GM19468 (cell line): ENCODE results near the gene FCHSD2.
"Not testable (repeated sequence)": the region's sequence is repeated elsewhere in the genome, so short reads cannot be mapped to it uniquely, and the experiment has no call there.

Source experiments
- ATAC-seq: cut with Tn5 transposase; IDR thresholded peaks from one replicate; pipeline ENCODE4 v1.9.1; 2021; ENCODE audit warnings: mild to moderate bottlenecking, moderate library complexity, moderate number of reproducible peaks; ENCODE audit not compliant: unreplicated experiment; ENCODE audit errors: extremely low read depth

Gene FCHSD2

DNA sequence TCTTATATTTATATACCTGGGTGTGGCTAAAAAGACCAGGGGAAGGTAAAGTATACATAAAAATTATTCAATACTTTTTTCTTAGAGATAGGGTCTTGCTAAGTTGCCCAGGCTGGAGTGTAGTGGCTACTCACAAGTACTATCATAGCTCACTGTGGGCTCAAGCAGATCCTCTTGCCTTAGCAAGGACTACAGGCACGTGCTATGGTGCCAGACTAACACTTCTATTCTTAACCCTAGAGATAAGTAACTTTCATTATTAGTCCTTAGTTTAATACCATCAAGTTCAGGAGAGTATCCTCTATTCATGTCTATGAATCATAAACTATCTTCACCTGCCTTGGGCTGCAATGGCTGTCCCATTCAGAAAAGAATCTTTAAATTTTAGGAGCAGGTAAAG is 11.9 kb downstream of the FCHSD2 start:
- no peak for ATAC-seq

DNA sequence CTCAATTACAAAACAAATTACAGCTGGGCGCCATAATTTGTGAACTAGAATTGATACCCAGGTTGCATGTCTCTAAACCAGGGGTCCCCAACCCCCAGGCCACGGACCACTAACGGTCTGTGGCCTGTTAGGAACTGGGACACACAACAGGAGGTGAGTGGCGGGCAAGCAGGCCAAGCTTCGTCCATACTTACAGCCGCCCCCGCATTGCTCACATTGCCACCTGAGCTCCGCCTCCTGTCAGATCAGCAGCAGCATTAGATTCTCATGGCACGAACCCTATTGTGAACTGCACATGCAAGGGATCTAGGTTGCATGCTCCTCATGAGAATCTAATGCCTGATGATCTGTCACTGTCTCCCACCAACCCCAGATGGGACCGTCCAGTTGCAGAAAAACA is 12.9 kb downstream of the FCHSD2 start:
- no peak for ATAC-seq

GRCh38 chr11:73126804-73127480 is 15.2 kb downstream of the FCHSD2 start:
- no peak for ATAC-seq

DNA sequence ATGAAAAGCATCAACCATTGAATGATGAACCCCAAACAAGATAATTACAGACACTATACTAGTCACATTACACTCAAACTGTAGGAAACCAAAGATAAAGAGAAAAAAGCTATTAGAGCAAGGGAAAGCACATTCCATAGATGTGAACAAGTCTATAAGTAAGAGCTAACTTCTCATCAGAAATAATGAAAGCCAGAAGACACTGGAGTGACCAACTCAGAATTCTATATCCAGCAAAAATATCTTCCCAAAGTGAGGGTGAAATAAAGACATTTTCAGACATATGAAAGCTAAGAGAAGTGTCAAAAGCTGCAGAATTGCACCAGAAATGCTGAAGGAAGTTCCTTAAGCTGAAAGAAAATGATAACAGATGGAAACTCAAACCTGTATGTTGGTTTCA is 17.3 kb downstream of the FCHSD2 start:
- ATAC-seq: no peak

DNA sequence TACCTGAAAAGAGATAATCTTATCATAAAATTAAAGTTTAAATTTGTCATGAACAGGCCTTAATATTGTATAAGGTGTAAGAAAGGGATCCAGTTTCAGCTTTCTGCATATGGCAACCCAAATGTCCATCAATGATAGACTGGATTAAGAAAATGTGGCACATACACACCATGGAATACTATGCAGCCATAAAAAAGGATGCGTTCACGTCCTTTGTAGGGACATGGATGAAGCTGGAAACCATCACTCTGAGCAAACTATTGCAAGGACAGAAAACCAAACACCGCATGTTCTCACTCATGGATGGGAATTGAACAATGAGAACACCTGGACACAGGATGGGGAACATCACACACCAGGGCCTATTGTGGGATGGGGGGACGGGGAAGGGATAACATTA is 18.2 kb downstream of the FCHSD2 start:
- ATAC-seq: not testable (repeated sequence)

- ATAC-seq: no peak
Measured at GRCh38 chr11:73121692-73122091, 20.4 kb downstream of the FCHSD2 start.

DNA sequence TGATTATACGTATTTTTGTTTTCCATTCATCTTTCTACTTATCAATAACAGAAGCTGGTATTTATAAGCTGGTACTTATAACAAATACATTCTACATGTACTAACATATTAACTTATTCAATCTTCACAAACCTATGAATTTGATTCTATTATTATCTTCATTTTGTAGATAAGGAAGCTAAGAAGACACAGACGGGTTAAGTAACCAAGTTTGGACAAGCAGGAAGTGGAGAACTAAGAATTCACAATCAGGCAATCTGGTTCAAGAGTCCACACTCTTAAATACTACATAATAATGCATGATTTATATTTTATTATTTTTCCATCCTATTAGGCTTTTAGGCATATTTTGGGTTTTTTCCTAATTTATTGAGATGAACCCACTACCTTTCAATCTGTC is 25.0 kb downstream of the FCHSD2 start:
- ATAC-seq: no peak

GRCh38 chr11:73116636-73117035 is 25.5 kb downstream of the FCHSD2 start:
- ATAC-seq: no peak

GRCh38 chr11:73114835-73115220 is 27.3 kb downstream of the FCHSD2 start:
- ATAC-seq: no peak

GRCh38 chr11:73114110-73114834 is 27.8 kb downstream of the FCHSD2 start:
- ATAC-seq: no peak

DNA sequence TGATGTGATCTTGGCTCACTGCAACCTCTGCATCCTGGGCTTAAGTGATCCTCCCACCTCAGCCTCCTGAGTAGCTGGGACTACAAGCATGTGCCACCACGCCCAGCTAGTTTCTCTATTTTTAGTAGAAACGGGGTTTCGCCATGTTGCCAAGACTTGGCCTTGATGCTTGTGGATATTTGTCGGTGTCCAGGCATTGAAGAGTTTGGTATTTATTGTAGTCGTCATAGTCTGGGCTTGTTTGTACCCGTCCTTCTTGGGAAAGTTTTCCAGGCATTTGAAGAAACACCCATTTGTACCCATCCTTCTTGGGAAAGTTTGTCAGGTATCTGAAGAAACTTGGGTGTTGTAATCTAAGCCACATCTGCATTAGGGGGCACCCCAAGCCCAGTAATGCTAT is 28.7 kb downstream of the FCHSD2 start:
- no peak for ATAC-seq

DNA sequence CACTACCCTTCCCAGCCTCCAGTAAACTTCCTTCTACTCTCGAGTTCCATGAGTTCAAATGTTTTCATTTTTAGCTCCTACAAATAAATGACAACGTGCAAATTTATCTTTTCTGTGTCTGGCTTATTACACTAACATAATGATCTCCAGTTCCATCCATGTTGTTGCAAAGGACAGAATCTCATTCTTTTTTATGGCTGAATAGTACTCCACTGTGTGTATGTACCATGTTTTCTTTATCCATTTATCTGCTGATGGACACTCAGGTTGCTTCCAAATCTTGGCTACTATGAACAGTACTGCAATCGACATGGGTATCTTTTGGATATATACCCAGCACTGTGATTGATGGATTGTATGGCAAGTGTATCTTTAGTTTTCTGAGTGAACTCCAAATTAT is 34.5 kb downstream of the FCHSD2 start:
- ATAC-seq: no peak

- ATAC-seq: no peak
Measured at GRCh38 chr11:73106347-73106746, 35.8 kb downstream of the FCHSD2 start.

- ATAC-seq: no peak
Measured at GRCh38 chr11:73100578-73100977, 41.5 kb downstream of the FCHSD2 start.

DNA sequence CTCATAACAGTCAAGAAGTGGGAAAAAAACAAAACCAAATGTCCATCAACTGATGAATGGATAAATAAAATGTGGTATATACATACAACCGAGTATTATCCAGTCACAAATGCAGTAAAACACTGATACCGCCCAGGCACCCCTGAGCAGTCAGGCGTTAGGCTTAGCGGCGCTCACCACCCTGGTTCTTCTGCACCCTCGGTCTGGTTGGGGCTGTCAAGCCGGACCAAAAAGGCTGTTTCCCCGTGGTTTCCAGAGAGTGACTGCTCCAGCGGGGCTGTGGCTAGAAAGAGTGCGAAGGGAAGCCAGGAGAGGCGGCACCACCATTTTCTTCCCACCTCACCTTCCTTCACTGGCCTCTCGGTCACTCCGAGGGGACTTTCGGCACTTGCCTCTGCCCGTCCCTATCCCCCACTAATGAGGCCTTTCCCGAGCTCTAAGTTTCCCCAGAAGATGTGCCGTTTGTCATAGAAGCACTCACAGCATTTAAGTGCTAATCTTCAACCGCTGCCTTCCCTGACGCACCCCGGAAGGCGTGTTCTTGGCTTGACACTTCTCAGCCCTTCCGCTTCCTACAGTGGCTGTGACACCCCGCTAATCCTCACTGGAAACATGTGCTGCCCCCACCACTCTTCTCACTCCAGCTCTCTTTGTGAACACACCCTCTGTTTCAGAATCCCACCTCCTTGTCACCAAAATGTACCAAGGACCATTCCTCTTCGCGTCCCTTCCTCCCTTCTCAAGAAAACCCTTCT is 42.4 kb downstream of the FCHSD2 start:
- ATAC-seq: no peak

- no peak for ATAC-seq
Measured at GRCh38 chr11:73095613-73096012, 46.5 kb downstream of the FCHSD2 start.

- no peak for ATAC-seq
Measured at GRCh38 chr11:73091521-73092305, 50.4 kb downstream of the FCHSD2 start.

GRCh38 chr11:73087730-73088129 is 54.4 kb downstream of the FCHSD2 start:
- ATAC-seq: no peak

GRCh38 chr11:73085189-73085875 is 56.8 kb downstream of the FCHSD2 start:
- ATAC-seq: no peak

- ATAC-seq: no peak
Measured at GRCh38 chr11:73078631-73079030, 63.5 kb downstream of the FCHSD2 start.
